ENCODE results near the gene DR1.

- TF ChIP-seq CTCF (conservative IDR thresholded peaks at IDR 0.05; ENCODE audit: low read depth, low read length), result no peak
- TF ChIP-seq RFX5 (IDR thresholded peaks at IDR 0.05; ENCODE audit: low read depth, low read length), result no peak
- no peak for TF ChIP-seq RAD21 (IDR thresholded peaks at IDR 0.05; ENCODE audit: low read length)
- no peak for TF ChIP-seq CEBPB (IDR thresholded peaks at IDR 0.05; ENCODE audit: low read depth, low read length)
- TF ChIP-seq MAFK (IDR thresholded peaks at IDR 0.05; ENCODE audit: low read depth, low read length), result no peak
- no peak for TF ChIP-seq NFE2L2 (IDR thresholded peaks at IDR 0.05; ENCODE audit: low read depth, low read length)
- no peak for TF ChIP-seq MXI1 (IDR thresholded peaks at IDR 0.05; ENCODE audit: borderline replicate concordance, low read depth, low read length)
These were observed 5.2 kb downstream of the DR1 start for GRCh38 chr1:93350875-93351274.
